GM04503 (cell line): ENCODE data around the gene ZNF611.
A peak's percentile ranks its signal among the peaks of the same experiment; 100 is the strongest.
"Not testable (repeated sequence)": the region's sequence is repeated elsewhere in the genome, so short reads cannot be mapped to it uniquely, and the experiment has no call there.

Source experiments
- DNase-seq: peaks from one replicate; pipeline ENCODE4 v3.0.0-alpha.2; 2012; ENCODE audit warnings: low read depth

The ZNF611 gene

GRCh38 chr19:52716522-52716921 is 18.3 kb downstream of the ZNF611 start:
- no peak for DNase-seq

GRCh38 chr19:52715902-52716301 is 18.9 kb downstream of the ZNF611 start:
- not testable (repeated sequence) for DNase-seq

- not testable (repeated sequence) for DNase-seq
Observed at GRCh38 chr19:52715330-52715729, 19.5 kb downstream of the ZNF611 start.

GRCh38 chr19:52713051-52713450 is 21.8 kb downstream of the ZNF611 start:
- not testable (repeated sequence) for DNase-seq

- not testable (repeated sequence) for DNase-seq
Observed at GRCh38 chr19:52711661-52712060, 23.2 kb downstream of the ZNF611 start.

GRCh38 chr19:52710538-52710937 is 24.3 kb downstream of the ZNF611 start:
- DNase-seq: no peak

GRCh38 chr19:52705615-52706014 is 29.2 kb downstream of the ZNF611 start:
- not testable (repeated sequence) for DNase-seq

GRCh38 chr19:52703917-52704316 is 30.9 kb downstream of the ZNF611 start:
- DNase-seq: no peak

GRCh38 chr19:52700673-52701072 is 34.2 kb downstream of the ZNF611 start:
- no peak for DNase-seq

- not testable (repeated sequence) for DNase-seq
Observed at GRCh38 chr19:52699555-52699954, 35.3 kb downstream of the ZNF611 start.

GRCh38 chr19:52695996-52696395 is 38.8 kb downstream of the ZNF611 start:
- no peak for DNase-seq

GRCh38 chr19:52694921-52695320 is 39.9 kb downstream of the ZNF611 start:
- no peak for DNase-seq

- DNase-seq: not testable (repeated sequence)
Observed at GRCh38 chr19:52694281-52694680, 40.6 kb downstream of the ZNF611 start.

- DNase-seq: no peak
Observed at GRCh38 chr19:52692431-52693008, 42.3 kb downstream of the ZNF611 start.

GRCh38 chr19:52691737-52692136 is 43.1 kb downstream of the ZNF611 start:
- no peak for DNase-seq

- no peak for DNase-seq
Observed at GRCh38 chr19:52691215-52691610, 43.6 kb downstream of the ZNF611 start.

GRCh38 chr19:52690369-52691214 is 44.3 kb downstream of the ZNF611 start:
- DNase-seq: peak; percentile 82

- DNase-seq: no peak
Observed at GRCh38 chr19:52689843-52690368, 44.9 kb downstream of the ZNF611 start.

- DNase-seq: not testable (repeated sequence)
Observed at GRCh38 chr19:52688925-52689796, 45.7 kb downstream of the ZNF611 start.

GRCh38 chr19:52688335-52688734 is 46.5 kb downstream of the ZNF611 start:
- DNase-seq: no peak

- no peak for DNase-seq
Observed at GRCh38 chr19:52687684-52688083, 47.2 kb downstream of the ZNF611 start.

GRCh38 chr19:52685811-52686210 is 49.0 kb downstream of the ZNF611 start:
- no peak for DNase-seq
